ENCODE measurements around the gene DOCK8. TPM values are rescaled to one million over a fixed set of nuclear protein-coding genes. Genes with fewer than 3 reads are reported as not detected.

The DOCK8 gene
- total RNA-seq, 1 experiment from 2014 or later = 39.1 TPM

- H3K4me1 ChIP-seq (ENCODE audit: low read length) = no peaks in the 10 kb centered on the region
- no peaks in the 10 kb centered on the region for H3K79me2 ChIP-seq (ENCODE audit: low read length)
- no peaks in the 10 kb centered on the region for H3K9me2 ChIP-seq (replicated peaks; ENCODE audit: insufficient read depth, low read length)
- H3K4me3 ChIP-seq (ENCODE audit: low read length) = no peak overlapping the region
- DNase-seq = no peak
- H3K9me3 ChIP-seq (ENCODE audit: low read length) = no peaks in the 10 kb centered on the region
- H2AFZ ChIP-seq (ENCODE audit: low read length) = no peak overlapping the region
- no peaks in the 10 kb centered on the region for H3K36me3 ChIP-seq (ENCODE audit: insufficient read depth, low read length)
- no peak overlapping the region for H3K4me2 ChIP-seq (ENCODE audit: low read depth, low read length, poor library complexity, severe bottlenecking)
- H3K27me3 ChIP-seq (ENCODE audit: low read length) = no peaks in the 10 kb centered on the region
- no peaks in the 10 kb centered on the region for H4K20me1 ChIP-seq (ENCODE audit: insufficient read depth, low read depth, low read length)
- no peak overlapping the region for H3K27ac ChIP-seq (ENCODE audit: low read length)
- H3K9ac ChIP-seq (ENCODE audit: low read length) = no peak overlapping the region
Measured at GRCh38 chr9:250625-251024, 36.0 kb downstream of the DOCK8 start.

- Histone ChIP-seq H3K27me3 (ENCODE audit: low read length) (no peaks in the 10 kb centered on the region), H2AFZ (ENCODE audit: low read length) (no peak overlapping the region), H3K4me3 (ENCODE audit: low read length) (no peak overlapping the region), H4K20me1 (ENCODE audit: insufficient read depth, low read depth, low read length) (no peaks in the 10 kb centered on the region), H3K4me1 (ENCODE audit: low read length) (no peaks in the 10 kb centered on the region), H3K9me3 (ENCODE audit: low read length) (no peaks in the 10 kb centered on the region), H3K79me2 (ENCODE audit: low read length) (no peaks in the 10 kb centered on the region), H3K9me2 (replicated peaks; ENCODE audit: insufficient read depth, low read length) (no peaks in the 10 kb centered on the region), H3K9ac (ENCODE audit: low read length) (no peak overlapping the region), H3K36me3 (ENCODE audit: insufficient read depth, low read length) (no peaks in the 10 kb centered on the region), H3K27ac (ENCODE audit: low read length) (no peak overlapping the region), H3K4me2 (ENCODE audit: low read depth, low read length, poor library complexity, severe bottlenecking) (no peak overlapping the region)
- no peak for DNase-seq
Measured at GRCh38 chr9:251398-251797, 36.7 kb downstream of the DOCK8 start.

- Histone ChIP-seq H3K79me2 (ENCODE audit: low read length) (no peaks in the 10 kb centered on the region), H3K4me1 (ENCODE audit: low read length) (no peaks in the 10 kb centered on the region), H3K9ac (ENCODE audit: low read length) (no peak overlapping the region), H3K4me3 (ENCODE audit: low read length) (no peak overlapping the region), H3K4me2 (ENCODE audit: low read depth, low read length, poor library complexity, severe bottlenecking) (no peak overlapping the region), H4K20me1 (ENCODE audit: insufficient read depth, low read depth, low read length) (no peaks in the 10 kb centered on the region), H3K9me2 (replicated peaks; ENCODE audit: insufficient read depth, low read length) (no peaks in the 10 kb centered on the region), H3K27me3 (ENCODE audit: low read length) (no peaks in the 10 kb centered on the region), H2AFZ (ENCODE audit: low read length) (no peak overlapping the region), H3K27ac (ENCODE audit: low read length) (no peak overlapping the region), H3K36me3 (ENCODE audit: insufficient read depth, low read length) (no peaks in the 10 kb centered on the region), H3K9me3 (ENCODE audit: low read length) (no peaks in the 10 kb centered on the region)
- no peak for DNase-seq
Measured at GRCh38 chr9:253539-253938, 38.9 kb downstream of the DOCK8 start.

- no peak overlapping the region for H3K4me2 ChIP-seq (ENCODE audit: low read depth, low read length, poor library complexity, severe bottlenecking)
- no peak overlapping the region for H3K4me3 ChIP-seq (ENCODE audit: low read length)
- no peaks in the 10 kb centered on the region for H3K36me3 ChIP-seq (ENCODE audit: insufficient read depth, low read length)
- no peak overlapping the region for H3K27ac ChIP-seq (ENCODE audit: low read length)
- no peaks in the 10 kb centered on the region for H3K4me1 ChIP-seq (ENCODE audit: low read length)
- H2AFZ ChIP-seq (ENCODE audit: low read length) = no peak overlapping the region
- H3K9me3 ChIP-seq (ENCODE audit: low read length) = no peaks in the 10 kb centered on the region
- DNase-seq = no peak
- no peaks in the 10 kb centered on the region for H3K9me2 ChIP-seq (replicated peaks; ENCODE audit: insufficient read depth, low read length)
- no peaks in the 10 kb centered on the region for H4K20me1 ChIP-seq (ENCODE audit: insufficient read depth, low read depth, low read length)
- no peaks in the 10 kb centered on the region for H3K27me3 ChIP-seq (ENCODE audit: low read length)
- H3K9ac ChIP-seq (ENCODE audit: low read length) = no peak overlapping the region
- H3K79me2 ChIP-seq (ENCODE audit: low read length) = no peaks in the 10 kb centered on the region
Measured at GRCh38 chr9:254516-254915, 39.9 kb downstream of the DOCK8 start.

- Histone ChIP-seq H3K4me1 (ENCODE audit: low read length) (no peaks in the 10 kb centered on the region), H3K79me2 (ENCODE audit: low read length) (no peaks in the 10 kb centered on the region), H3K36me3 (ENCODE audit: insufficient read depth, low read length) (no peaks in the 10 kb centered on the region), H2AFZ (ENCODE audit: low read length) (no peak overlapping the region), H3K9me2 (replicated peaks; ENCODE audit: insufficient read depth, low read length) (no peaks in the 10 kb centered on the region), H3K9me3 (ENCODE audit: low read length) (no peaks in the 10 kb centered on the region), H4K20me1 (ENCODE audit: insufficient read depth, low read depth, low read length) (no peaks in the 10 kb centered on the region), H3K27ac (ENCODE audit: low read length) (no peak overlapping the region), H3K9ac (ENCODE audit: low read length) (no peak overlapping the region), H3K4me3 (ENCODE audit: low read length) (no peak overlapping the region), H3K27me3 (ENCODE audit: low read length) (no peaks in the 10 kb centered on the region), H3K4me2 (ENCODE audit: low read depth, low read length, poor library complexity, severe bottlenecking) (no peak overlapping the region)
- no peak for DNase-seq
Measured at GRCh38 chr9:257957-258356, 43.3 kb downstream of the DOCK8 start.

GRCh38 chr9:259405-260404, 45.0 kb downstream of the DOCK8 start:
- Histone ChIP-seq H3K4me3 (ENCODE audit: low read length) (no peak overlapping the region), H3K79me2 (ENCODE audit: low read length) (no peaks in the 10 kb centered on the region), H2AFZ (ENCODE audit: low read length) (no peak overlapping the region), H3K27ac (ENCODE audit: low read length) (no peak overlapping the region), H3K4me2 (ENCODE audit: low read depth, low read length, poor library complexity, severe bottlenecking) (no peak overlapping the region), H3K4me1 (ENCODE audit: low read length) (no peaks in the 10 kb centered on the region), H3K36me3 (ENCODE audit: insufficient read depth, low read length) (no peaks in the 10 kb centered on the region), H3K9me2 (replicated peaks; ENCODE audit: insufficient read depth, low read length) (no peaks in the 10 kb centered on the region), H3K9ac (ENCODE audit: low read length) (no peak overlapping the region), H4K20me1 (ENCODE audit: insufficient read depth, low read depth, low read length) (no peaks in the 10 kb centered on the region), H3K27me3 (ENCODE audit: low read length) (no peaks in the 10 kb centered on the region), H3K9me3 (ENCODE audit: low read length) (no peaks in the 10 kb centered on the region)
- no peak for DNase-seq

- no peaks in the 10 kb centered on the region for H3K27me3 ChIP-seq (ENCODE audit: low read length)
- H3K9me3 ChIP-seq (ENCODE audit: low read length) = no peaks in the 10 kb centered on the region
- no peaks in the 10 kb centered on the region for H4K20me1 ChIP-seq (ENCODE audit: insufficient read depth, low read depth, low read length)
- no peak overlapping the region for H3K9ac ChIP-seq (ENCODE audit: low read length)
- no peaks in the 10 kb centered on the region for H3K4me1 ChIP-seq (ENCODE audit: low read length)
- H3K79me2 ChIP-seq (ENCODE audit: low read length) = no peaks in the 10 kb centered on the region
- H3K4me3 ChIP-seq (ENCODE audit: low read length) = no peak overlapping the region
- H3K27ac ChIP-seq (ENCODE audit: low read length) = no peak overlapping the region
- H3K36me3 ChIP-seq (ENCODE audit: insufficient read depth, low read length) = no peaks in the 10 kb centered on the region
- H2AFZ ChIP-seq (ENCODE audit: low read length) = no peak overlapping the region
- no peaks in the 10 kb centered on the region for H3K9me2 ChIP-seq (replicated peaks; ENCODE audit: insufficient read depth, low read length)
- DNase-seq = no peak
- H3K4me2 ChIP-seq (ENCODE audit: low read depth, low read length, poor library complexity, severe bottlenecking) = no peak overlapping the region
Measured at GRCh38 chr9:264231-264630, 49.6 kb downstream of the DOCK8 start.

- DNase-seq = no peak
Measured at GRCh38 chr9:265209-265870, 50.7 kb downstream of the DOCK8 start.

More at GRCh38 chr9:265209-265870, 50.7 kb downstream of the DOCK8 start:
- Histone ChIP-seq H3K9ac (ENCODE audit: low read length) (no peak overlapping the region), H3K27me3 (ENCODE audit: low read length) (no peaks in the 10 kb centered on the region), H3K9me2 (replicated peaks; ENCODE audit: insufficient read depth, low read length) (no peaks in the 10 kb centered on the region), H3K4me3 (ENCODE audit: low read length) (no peak overlapping the region), H3K9me3 (ENCODE audit: low read length) (no peaks in the 10 kb centered on the region), H2AFZ (ENCODE audit: low read length) (no peak overlapping the region), H3K4me2 (ENCODE audit: low read depth, low read length, poor library complexity, severe bottlenecking) (no peak overlapping the region), H3K4me1 (ENCODE audit: low read length) (no peaks in the 10 kb centered on the region), H3K36me3 (ENCODE audit: insufficient read depth, low read length) (no peaks in the 10 kb centered on the region), H3K27ac (ENCODE audit: low read length) (no peak overlapping the region), H4K20me1 (ENCODE audit: insufficient read depth, low read depth, low read length) (no peaks in the 10 kb centered on the region), H3K79me2 (ENCODE audit: low read length) (no peaks in the 10 kb centered on the region)

Data from Karpas-422 (cell line).